Right lobe of liver (tissue), 4 donors: ENCODE data around the gene FCER1G.

ENCODE experiments used
- CTCF ChIP-seq, 4 donors: fragments of 200-600 bp in 3 of 4; fragments of 450-650 bp in 1 of 4; IDR thresholded peaks; one replicate each; pipeline versions ENCODE4 v1.5.1 to v1.8.0; 2016 to 2022; ENCODE audit warnings: antibody characterized with exemption in 4 of 4, mild to moderate bottlenecking in 2 of 4
- POLR2A ChIP-seq: fragments of 450-650 bp; IDR thresholded peaks from one replicate; pipeline ENCODE4 v1.6.1; 2017; ENCODE audit warnings: antibody characterized with exemption, mild to moderate bottlenecking
- donor health status: DM: no; HTN: no; CAD: no.
- donor health status: DM: no; HTN: no; CAD: no.
- donor health status: DM: no; HTN: yes; CAD: no.

- TF ChIP-seq CTCF (IDR thresholded peaks at IDR 0.05) (no peak), POLR2A (peak; percentile 29)
Observed at GRCh38 chr1:161223805-161224694, 9.0 kb downstream of the FCER1G start.
